ENCODE data around the gene DPM2.

DNA sequence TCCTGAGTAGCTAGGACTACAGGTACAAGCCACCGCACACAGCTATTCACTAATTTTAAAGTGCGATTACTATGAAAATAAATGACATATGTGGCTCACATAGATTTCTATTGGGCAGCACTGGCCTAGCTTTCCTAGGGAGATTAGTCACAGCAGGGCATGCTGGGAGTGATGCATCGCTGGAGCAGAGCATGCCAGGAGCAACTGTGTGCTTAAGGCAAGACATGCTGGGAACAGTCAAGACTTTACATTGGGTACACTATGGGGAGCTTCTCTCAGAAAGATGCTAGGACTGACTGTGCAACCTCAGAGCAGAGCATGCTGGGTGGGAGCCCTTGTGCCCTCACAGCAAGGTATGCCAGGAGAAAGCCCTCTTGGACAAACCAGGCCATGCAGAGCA is 47.6 kb downstream of the DPM2 start:
- TF ChIP-seq, protein P1, sequence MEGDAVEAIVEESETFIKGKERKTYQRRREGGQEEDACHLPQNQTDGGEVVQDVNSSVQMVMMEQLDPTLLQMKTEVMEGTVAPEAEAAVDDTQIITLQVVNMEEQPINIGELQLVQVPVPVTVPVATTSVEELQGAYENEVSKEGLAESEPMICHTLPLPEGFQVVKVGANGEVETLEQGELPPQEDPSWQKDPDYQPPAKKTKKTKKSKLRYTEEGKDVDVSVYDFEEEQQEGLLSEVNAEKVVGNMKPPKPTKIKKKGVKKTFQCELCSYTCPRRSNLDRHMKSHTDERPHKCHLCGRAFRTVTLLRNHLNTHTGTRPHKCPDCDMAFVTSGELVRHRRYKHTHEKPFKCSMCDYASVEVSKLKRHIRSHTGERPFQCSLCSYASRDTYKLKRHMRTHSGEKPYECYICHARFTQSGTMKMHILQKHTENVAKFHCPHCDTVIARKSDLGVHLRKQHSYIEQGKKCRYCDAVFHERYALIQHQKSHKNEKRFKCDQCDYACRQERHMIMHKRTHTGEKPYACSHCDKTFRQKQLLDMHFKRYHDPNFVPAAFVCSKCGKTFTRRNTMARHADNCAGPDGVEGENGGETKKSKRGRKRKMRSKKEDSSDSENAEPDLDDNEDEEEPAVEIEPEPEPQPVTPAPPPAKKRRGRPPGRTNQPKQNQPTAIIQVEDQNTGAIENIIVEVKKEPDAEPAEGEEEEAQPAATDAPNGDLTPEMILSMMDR (IDR thresholded peaks at IDR 0.05; ENCODE audit: insufficient read depth, low read length, poor library complexity, severe bottlenecking) = no peak
- no peak for TF ChIP-seq EZH2phosphoT487 (conservative IDR thresholded peaks at IDR 0.05; ENCODE audit: low read length)
